LNCAP (cell line): ENCODE results near the gene CD226.

ENCODE experiments used
- TF ChIP-seq, protein P1 (sequence below): fragments of 450-650 bp; IDR thresholded peaks from 2 replicates; pipeline ENCODE4 v1.5.1; 2017; ENCODE audit warnings: mild to moderate bottlenecking

Gene CD226

DNA sequence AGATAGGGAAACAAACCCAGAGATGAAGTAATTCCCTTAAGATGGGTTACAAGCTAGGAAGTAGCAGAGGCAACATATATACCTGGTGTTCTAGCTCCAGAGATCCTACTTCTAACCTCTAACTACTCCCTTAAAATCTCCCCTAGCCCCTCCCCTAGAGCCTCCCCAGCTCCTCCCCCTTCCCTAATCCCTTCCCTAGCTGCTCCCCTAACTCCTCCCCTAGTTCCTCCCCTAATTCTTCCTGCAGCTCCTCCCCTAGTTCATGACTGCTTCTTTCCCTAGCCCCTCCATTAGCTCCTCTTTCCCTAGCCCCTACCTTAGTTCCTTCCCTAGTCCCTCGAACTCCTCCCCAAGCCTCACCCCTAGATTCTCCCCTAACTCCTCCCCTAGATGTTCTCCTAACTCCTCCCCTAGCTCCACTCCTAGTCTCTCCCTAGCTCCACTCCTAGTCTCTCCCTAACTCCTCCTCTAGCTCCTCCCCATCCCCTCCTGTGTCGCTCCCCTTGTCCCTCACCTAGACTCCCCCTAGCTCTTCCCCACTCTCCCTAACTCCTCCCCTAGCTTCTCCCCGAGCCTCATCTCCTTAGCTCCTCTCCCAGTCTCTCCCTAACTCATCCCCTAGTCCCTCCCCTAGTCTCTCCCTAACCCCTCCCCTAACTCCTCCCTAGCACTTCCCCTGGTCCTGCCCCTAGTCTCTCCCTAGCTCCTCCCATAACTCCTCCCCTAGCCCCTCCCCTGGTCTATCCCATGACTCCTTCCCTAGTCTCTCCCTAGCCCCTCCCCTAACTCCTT is 108.9 kb downstream of the CD226 start:
- TF ChIP-seq, protein P1, sequence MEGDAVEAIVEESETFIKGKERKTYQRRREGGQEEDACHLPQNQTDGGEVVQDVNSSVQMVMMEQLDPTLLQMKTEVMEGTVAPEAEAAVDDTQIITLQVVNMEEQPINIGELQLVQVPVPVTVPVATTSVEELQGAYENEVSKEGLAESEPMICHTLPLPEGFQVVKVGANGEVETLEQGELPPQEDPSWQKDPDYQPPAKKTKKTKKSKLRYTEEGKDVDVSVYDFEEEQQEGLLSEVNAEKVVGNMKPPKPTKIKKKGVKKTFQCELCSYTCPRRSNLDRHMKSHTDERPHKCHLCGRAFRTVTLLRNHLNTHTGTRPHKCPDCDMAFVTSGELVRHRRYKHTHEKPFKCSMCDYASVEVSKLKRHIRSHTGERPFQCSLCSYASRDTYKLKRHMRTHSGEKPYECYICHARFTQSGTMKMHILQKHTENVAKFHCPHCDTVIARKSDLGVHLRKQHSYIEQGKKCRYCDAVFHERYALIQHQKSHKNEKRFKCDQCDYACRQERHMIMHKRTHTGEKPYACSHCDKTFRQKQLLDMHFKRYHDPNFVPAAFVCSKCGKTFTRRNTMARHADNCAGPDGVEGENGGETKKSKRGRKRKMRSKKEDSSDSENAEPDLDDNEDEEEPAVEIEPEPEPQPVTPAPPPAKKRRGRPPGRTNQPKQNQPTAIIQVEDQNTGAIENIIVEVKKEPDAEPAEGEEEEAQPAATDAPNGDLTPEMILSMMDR = no peak

DNA sequence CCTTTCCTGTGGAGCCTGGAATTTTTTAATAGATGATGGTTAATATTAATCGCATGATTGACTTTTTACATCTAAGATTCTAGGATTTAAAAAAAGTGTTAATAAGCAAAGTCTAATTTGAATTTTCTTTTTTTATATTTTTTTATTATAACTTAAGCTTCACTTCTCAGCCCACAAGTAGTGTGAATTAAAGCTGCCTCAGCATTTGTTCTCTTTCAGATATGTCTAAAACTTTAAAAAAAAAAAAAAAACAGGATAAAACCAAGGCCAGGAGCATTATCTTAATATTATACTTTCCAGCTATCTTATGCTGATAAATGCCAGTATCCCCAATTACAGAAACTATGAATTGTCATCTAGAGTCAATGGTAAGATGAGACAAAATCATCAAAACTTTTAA is 109.7 kb downstream of the CD226 start:
- TF ChIP-seq, protein P1 = no peak

DNA sequence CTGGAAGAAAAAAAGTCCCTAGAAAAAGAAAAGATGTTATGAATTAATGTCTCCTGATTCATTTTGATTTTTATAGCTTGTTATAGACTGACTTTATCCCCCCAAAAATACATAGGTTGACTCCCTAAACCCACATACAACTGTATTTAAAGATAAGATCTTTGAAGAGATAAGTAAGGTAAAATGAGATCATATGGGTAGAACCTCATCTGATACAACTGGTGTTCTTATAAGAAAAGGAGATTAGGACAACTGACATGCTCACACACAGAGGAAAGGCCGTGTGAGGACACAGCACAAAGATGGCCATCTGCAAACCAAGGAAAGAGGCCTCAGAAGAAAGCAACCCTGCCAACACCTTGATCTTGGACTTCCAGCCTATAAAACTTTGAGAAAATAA is 117.5 kb downstream of the CD226 start:
- TF ChIP-seq, protein P1 = no peak

DNA sequence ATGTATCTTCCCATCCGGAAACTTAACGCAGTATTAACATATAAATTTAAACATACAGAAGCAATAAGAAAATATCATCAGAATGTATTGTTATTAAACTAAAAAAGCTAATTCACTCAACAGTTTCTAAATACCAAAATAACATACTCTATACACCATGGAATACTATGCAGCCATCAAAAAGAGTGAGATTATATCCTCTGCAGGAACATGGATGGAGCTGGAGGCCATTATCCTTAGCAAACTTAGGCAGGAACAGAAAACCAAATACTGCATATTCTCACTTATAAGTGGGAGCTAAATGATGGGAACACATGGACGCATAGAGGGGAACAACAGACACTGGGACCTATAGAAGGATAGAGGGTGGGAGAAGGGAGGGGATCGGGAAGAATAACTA is 127.1 kb downstream of the CD226 start:
- TF ChIP-seq, protein P1 = no peak

DNA sequence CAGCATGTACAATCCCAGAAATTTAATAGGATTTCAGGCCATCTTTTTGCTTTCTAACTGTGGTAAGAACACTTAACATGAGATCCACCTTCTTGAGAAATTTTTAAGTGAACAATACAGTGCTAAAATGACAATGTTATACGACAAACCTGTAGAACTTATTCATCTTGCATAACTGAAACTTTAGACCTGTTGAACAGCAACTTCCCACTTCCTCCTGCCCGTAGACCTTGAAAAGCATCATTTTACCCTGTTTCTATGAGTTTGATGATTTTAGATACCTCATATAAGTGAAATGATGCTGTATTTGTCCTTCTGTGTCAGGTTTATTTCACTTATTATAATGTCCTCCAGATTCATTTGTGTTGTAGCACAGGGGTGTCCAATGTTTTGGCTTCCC is 128.2 kb downstream of the CD226 start:
- TF ChIP-seq, protein P1 = no peak

DNA sequence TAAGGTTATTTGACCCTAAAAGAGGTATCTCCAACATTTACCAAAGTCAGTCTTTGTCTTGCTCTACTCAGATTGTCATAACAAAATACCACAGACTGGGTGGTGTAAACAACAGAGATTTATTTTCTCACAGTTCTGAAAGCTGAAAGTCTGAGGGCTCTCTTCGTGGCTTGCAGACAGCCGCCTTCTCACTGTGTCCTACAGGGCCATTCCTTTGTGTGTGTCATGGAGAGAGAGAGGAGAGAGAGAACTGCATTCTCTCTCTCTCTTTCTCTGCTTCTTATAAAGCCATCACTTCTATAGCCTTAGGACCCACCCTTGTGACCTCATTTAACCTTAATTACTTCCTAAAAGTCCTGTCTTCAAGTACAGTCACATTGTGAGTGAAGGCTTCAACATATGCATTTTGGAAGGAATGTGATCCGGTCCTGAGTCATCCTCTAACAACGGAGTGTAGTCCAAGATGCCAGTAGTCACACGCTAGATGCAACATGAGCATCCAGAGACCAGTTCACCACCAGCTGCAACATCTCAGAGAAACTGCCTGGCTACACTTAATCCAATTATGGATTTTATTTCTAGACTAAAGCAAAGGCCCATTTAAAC is 130.2 kb downstream of the CD226 start:
- TF ChIP-seq, protein P1 = no peak

DNA sequence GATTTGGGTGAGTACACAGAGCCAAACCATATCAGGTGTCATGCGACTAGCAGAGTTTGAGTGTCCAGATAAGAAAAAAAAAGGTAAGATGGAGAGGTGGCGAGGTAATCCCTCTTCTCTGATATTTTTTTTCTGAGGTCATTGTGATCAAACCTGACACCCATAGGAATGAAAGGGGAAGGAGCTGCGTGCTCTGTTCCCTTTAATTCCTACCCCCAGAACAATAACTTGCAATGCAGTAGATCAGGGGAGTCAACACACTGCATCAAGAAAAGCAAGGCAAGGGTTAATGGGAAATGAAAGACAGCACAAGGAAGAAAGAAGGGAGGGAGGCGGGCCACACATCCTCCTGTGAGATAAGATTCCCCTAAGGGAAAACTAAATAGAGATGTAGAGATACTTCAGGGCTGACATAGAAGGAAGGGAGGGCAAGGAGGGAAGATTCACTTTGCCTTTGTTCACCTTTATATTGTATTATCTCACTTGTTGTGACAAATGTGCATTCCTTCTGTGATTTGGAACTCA is 132.8 kb downstream of the CD226 start:
- TF ChIP-seq, protein P1 = no peak
